Anterior cingulate cortex (tissue), 58 donors: Measurements from ENCODE around the gene DHX29.

Experiments used
- DNase-seq, 58 donors: peaks; one replicate each; lab custom pipeline; 2025; lab: John Stamatoyannopoulos, UW

The DHX29 gene

DNA sequence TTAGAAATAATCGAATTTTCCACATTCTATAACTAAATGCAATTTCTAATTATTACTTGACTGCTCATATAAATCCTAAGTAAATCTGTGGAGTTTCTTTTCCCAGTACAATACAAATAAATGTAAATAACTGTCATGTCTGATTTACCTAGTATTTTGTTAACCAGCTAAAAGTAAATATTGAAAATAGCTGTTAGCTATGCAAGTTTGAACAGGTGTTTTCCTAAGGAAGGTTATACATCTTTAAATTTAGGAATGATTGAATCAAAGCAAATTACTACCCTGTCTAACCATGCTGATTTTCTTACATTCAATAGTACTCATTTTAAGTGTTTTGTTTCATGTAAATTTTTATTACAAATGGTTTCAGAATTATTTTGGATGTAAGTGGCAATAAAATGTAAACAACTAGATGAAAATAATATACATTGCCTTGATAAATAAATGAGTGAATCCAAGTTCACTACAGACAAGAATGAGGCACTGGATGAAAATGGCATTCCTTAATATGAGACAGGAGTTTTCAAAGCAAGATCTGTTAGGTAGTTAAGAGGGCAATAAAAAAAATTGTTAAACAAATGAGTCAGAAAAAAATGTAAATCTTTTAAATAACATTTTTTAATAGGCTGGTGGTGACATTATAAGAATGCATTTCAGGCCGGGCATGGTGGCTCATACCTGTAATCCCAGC lies 96.2 kb downstream of the DHX29 start:
- DNase-seq = no peak
